Smooth muscle cell (in vitro differentiated cells): Measurements from ENCODE around the gene RAET1G. TPM values are rescaled to one million over a fixed set of nuclear protein-coding genes. Genes with fewer than 3 reads are reported as not detected.
"Not testable (repeated sequence)": the region's sequence is repeated elsewhere in the genome, so short reads cannot be mapped to it uniquely, and the experiment has no call there.

ENCODE experiments used
- DNase-seq: peaks from one replicate; lab custom pipeline; 2025; ENCODE audit not compliant: unreplicated experiment; lab: John Stamatoyannopoulos, UW
- H2AFZ ChIP-seq: fragments of 200-600 bp; sonication (generic); 2 replicates; pipeline ENCODE4 v1.6.0; 2016; ENCODE audit warnings: antibody characterized with exemption, low read depth, mild to moderate bottlenecking
- H3F3A ChIP-seq: fragments of 200-600 bp; sonication (generic); 2 replicates; pipeline ENCODE4 v1.6.0; 2017; ENCODE audit warnings: antibody characterized with exemption, low read depth
- H3K27ac ChIP-seq: fragments of 200-600 bp; sonication (generic); 2 replicates; pipeline ENCODE4 v1.5.1; 2016; ENCODE audit warnings: low read depth, mild to moderate bottlenecking
- H3K27me3 ChIP-seq: fragments of 200-600 bp; sonication (generic); 2 replicates; pipeline ENCODE4 v1.6.1; 2016; ENCODE audit warnings: low read depth, mild to moderate bottlenecking
- H3K36me3 ChIP-seq: fragments of 200-600 bp; sonication (generic); 2 replicates; pipeline ENCODE4 v1.5.1; 2016; ENCODE audit warnings: low read depth
- H3K4me1 ChIP-seq: fragments of 200-600 bp; sonication (generic); 2 replicates; pipeline ENCODE4 v1.5.1; 2016; ENCODE audit warnings: low read depth
- H3K4me2 ChIP-seq: fragments of 200-600 bp; sonication (generic); 2 replicates; pipeline ENCODE4 v1.6.0; 2016; ENCODE audit warnings: mild to moderate bottlenecking
- H3K4me3 ChIP-seq: fragments of 200-600 bp; sonication (generic); 2 replicates; pipeline ENCODE4 v1.5.1; 2016; ENCODE audit warnings: mild to moderate bottlenecking
- H3K79me2 ChIP-seq: fragments of 200-600 bp; sonication (generic); 2 replicates; pipeline ENCODE4 v1.6.0; 2016; ENCODE audit warnings: low read depth, mild to moderate bottlenecking
- H3K9ac ChIP-seq: fragments of 200-600 bp; sonication (generic); 2 replicates; pipeline ENCODE4 v1.6.0; 2016; ENCODE audit warnings: low read depth
- H3K9me3 ChIP-seq: fragments of 200-600 bp; sonication (generic); replicated peaks from 2 replicates; pipeline ENCODE4 v1.5.1; 2016; ENCODE audit warnings: low read depth
- H4K20me1 ChIP-seq: fragments of 200-600 bp; sonication (generic); 2 replicates; pipeline ENCODE4 v1.6.0; 2016; ENCODE audit warnings: low read depth
- CTCF ChIP-seq: fragments of 200-600 bp; sonication (generic); IDR thresholded peaks from 2 replicates; pipeline ENCODE4 v1.5.1; 2017; ENCODE audit warnings: borderline replicate concordance, mild to moderate bottlenecking, antibody characterized with exemption; ENCODE audit not compliant: insufficient read depth, poor library complexity, severe bottlenecking
- WGBS: methylation state at CpG from one replicate; pipeline ENCODE4 v1.1.7; 2016; ENCODE audit warnings: low lambda C conversion rate; 5-methylcytosine and 5-hydroxymethylcytosine counted together
- polyA plus RNA-seq: library from polyadenylated mRNA; unstranded; fragments of >200 nt; fragmentation: Nextera tagmentation; extraction: Ambion mirVana; gene quantifications from 2 replicates; pipeline ENCODE4 v1.2.1, GENCODE V29; 2016
- total RNA-seq: library from RNA; depleted of rRNA; stranded (reverse); fragments of >200 nt; gene quantifications from 2 replicates; pipeline ENCODE4 v1.2.3, GENCODE V29; 2014

Gene RAET1G
- total and polyA plus RNA-seq, 2 experiments from 2014 or later, result 1.7 to 2.4 TPM

GRCh38 chr6:149924933-149925252 is 2.0 kb upstream of the RAET1G start:
- Histone ChIP-seq H3K36me3 (no peaks in the 10 kb centered on the region), H3K4me2 (peak overlapping the region; percentile 86), H3K4me1 (no peaks in the 10 kb centered on the region), H3K9ac (no peak overlapping the region), H3K27ac (no peak overlapping the region), H3K27me3 (peaks cover 69% of the 10 kb centered on the region), H3F3A (no peaks in the 10 kb centered on the region), H3K9me3 (no peaks in the 10 kb centered on the region), H3K4me3 (no peak overlapping the region), H2AFZ (no peak overlapping the region), H3K79me2 (no peaks in the 10 kb centered on the region), H4K20me1 (no peaks in the 10 kb centered on the region)
- no peak for TF ChIP-seq CTCF
- no peak for DNase-seq
- 88% methylated on average over 4 of the region's 4 CpGs for WGBS

- Histone ChIP-seq H4K20me1 (no peaks in the 10 kb centered on the region), H3K79me2 (no peaks in the 10 kb centered on the region), H3K27me3 (peaks cover 65% of the 10 kb centered on the region), H3K4me1 (no peaks in the 10 kb centered on the region), H3K27ac (no peak overlapping the region), H3K4me3 (no peak overlapping the region), H3K4me2 (no peak overlapping the region), H2AFZ (no peak overlapping the region), H3K9me3 (no peaks in the 10 kb centered on the region), H3F3A (no peaks in the 10 kb centered on the region), H3K9ac (no peak overlapping the region), H3K36me3 (no peaks in the 10 kb centered on the region)
- TF ChIP-seq CTCF, result no peak
- 75% methylated on average over 9 of the region's 9 CpGs for WGBS
- no peak for DNase-seq
These were observed 1.4 kb upstream of the RAET1G start for GRCh38 chr6:149924206-149924932.

GRCh38 chr6:149923327-149923986 is 536 bp upstream of the RAET1G start:
- H3K4me3 ChIP-seq, result peak overlapping the region; percentile 56
- H3K36me3 ChIP-seq, result no peaks in the 10 kb centered on the region
- no peak for DNase-seq
- peak overlapping the region; percentile 91 for H3K4me2 ChIP-seq
- H3K27ac ChIP-seq, result no peak overlapping the region
- H2AFZ ChIP-seq, result peak overlapping the region; percentile 87
- no peaks in the 10 kb centered on the region for H3K79me2 ChIP-seq
- H3K9me3 ChIP-seq, result no peaks in the 10 kb centered on the region
- TF ChIP-seq CTCF, result no peak
- H3F3A ChIP-seq, result no peaks in the 10 kb centered on the region
- H3K4me1 ChIP-seq, result no peaks in the 10 kb centered on the region
- H3K9ac ChIP-seq, result no peak overlapping the region
- no peaks in the 10 kb centered on the region for H4K20me1 ChIP-seq
- peaks cover 64% of the 10 kb centered on the region for H3K27me3 ChIP-seq
- WGBS, result 22% methylated on average over 33 of the region's 33 CpGs

GRCh38 chr6:149922091-149922490 is 830 bp downstream of the RAET1G start:
- H2AFZ ChIP-seq, H3K36me3 ChIP-seq, H3K4me1 ChIP-seq, H4K20me1 ChIP-seq, H3K27ac ChIP-seq, H3K9me3 ChIP-seq, DNase-seq, H3F3A ChIP-seq, H3K9ac ChIP-seq, H3K4me3 ChIP-seq, H3K4me2 ChIP-seq, H3K79me2 ChIP-seq: not testable (repeated sequence)
- H3K27me3 ChIP-seq, result peaks cover 63% of the 10 kb centered on the region
- WGBS, result 40% methylated on average over 3 of the region's 5 CpGs
